Fibroblast of pulmonary artery (primary cell): ENCODE data around the gene TSPAN6.

Source experiments
- DNase-seq: peaks from one replicate; pipeline ENCODE4 v3.0.0-alpha.2; 2010; ENCODE audit warnings: low read depth
- H3K4me3 ChIP-seq: replicated peaks from 2 replicates; pipeline ENCODE4 v1.5.1; 2011; ENCODE audit warnings: low read depth, mild to moderate bottlenecking, control low read depth, low read length, moderate library complexity
- CTCF ChIP-seq: IDR thresholded peaks from 2 replicates; pipeline ENCODE4 v1.5.1; 2011; ENCODE audit warnings: mild to moderate bottlenecking, control low read depth, low read length, inconsistent platforms; ENCODE audit errors: missing control alignments

TSPAN6 gene

DNA sequence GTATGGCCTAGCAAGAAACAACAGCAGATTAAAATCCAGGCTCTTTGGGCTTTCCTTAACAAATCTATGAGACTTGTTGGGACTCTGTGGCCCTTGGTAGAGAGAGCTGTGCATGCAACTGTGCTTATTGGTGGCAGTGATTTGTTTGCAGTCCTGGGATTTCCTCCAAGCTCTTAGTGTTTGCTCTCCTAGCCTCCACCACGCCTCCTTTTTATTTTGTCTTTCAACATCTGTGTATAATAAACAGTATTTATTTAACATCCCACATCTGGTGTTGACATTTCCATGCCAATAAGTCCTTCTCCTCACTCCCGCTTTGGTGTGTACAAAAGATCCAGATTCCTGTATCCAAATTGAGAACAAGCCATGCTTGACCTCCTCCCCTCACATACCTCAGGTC, 48.7 kb downstream of the TSPAN6 start:
- DNase-seq = no peak
- no peak for TF ChIP-seq CTCF

GRCh38 chrX:100586747-100587146, 49.9 kb downstream of the TSPAN6 start:
- H3K4me3 ChIP-seq = no peak overlapping the region
- no peak for TF ChIP-seq CTCF
- DNase-seq = no peak

More for the DNA sequence above, 48.7 kb downstream of the TSPAN6 start:
- no peak overlapping the region for H3K4me3 ChIP-seq

GRCh38 chrX:100584611-100585010, 52.0 kb downstream of the TSPAN6 start, which contains the start of gene TNMD:
TNMD (plus strand) TSS chrX:100584936; CDS start chrX:100585019, 83 bp downstream.
- H3K4me3 ChIP-seq = no peak within 1 kb of the TSS
- no peak for DNase-seq
- TF ChIP-seq CTCF = no peak
